Spleen (tissue), 11 donors: Measurements from ENCODE around the gene TSPAN18. TPM values are rescaled to one million over a fixed set of nuclear protein-coding genes. Genes with fewer than 3 reads are reported as not detected.

Source experiments
- DNase-seq: peaks from one replicate; pipeline ENCODE4 v3.0.0-alpha.2; 2020
- H3K27ac ChIP-seq, 8 donors: fragments of 200-600 bp; sonication (generic) in 7 of 8; 1 replicate in 4 of 8; 2 replicates in 4 of 8; pipeline versions ENCODE4 v1.5.0 to v1.8.0; 2016 to 2021; ENCODE audit warnings: inconsistent platforms in 4 of 8, mild to moderate bottlenecking in 4 of 8, moderate library complexity in 1 of 8
- H3K27me3 ChIP-seq, 7 donors: fragments of 200-600 bp; sonication (generic) in 6 of 7; replicated peaks in 1 of 7; 1 replicate in 4 of 7; 2 replicates in 3 of 7; pipeline versions ENCODE4 v1.5.0 to v1.8.0; 2016 to 2021; ENCODE audit warnings: inconsistent platforms in 3 of 7, mild to moderate bottlenecking in 1 of 7
- H3K36me3 ChIP-seq, 6 donors: fragments of 200-600 bp; sonication (generic) in 5 of 6; 1 replicate in 4 of 6; 2 replicates in 2 of 6; pipeline versions ENCODE4 v1.5.0 to v1.8.0; 2016 to 2021; ENCODE audit warnings: inconsistent platforms in 2 of 6
- H3K4me1 ChIP-seq, 6 donors: fragments of 200-600 bp; sonication (generic) in 5 of 6; 1 replicate in 3 of 6; 2 replicates in 3 of 6; pipeline versions ENCODE4 v1.5.0 to v1.8.0; 2016 to 2021; ENCODE audit warnings: inconsistent platforms in 3 of 6
- H3K4me3 ChIP-seq, 8 donors: fragments of 200-600 bp; sonication (generic) in 7 of 8; 1 replicate in 4 of 8; 2 replicates in 4 of 8; pipeline versions ENCODE4 v1.5.0 to v1.8.0; 2016 to 2021; ENCODE audit warnings: inconsistent platforms in 4 of 8, mild to moderate bottlenecking in 4 of 8, moderate library complexity in 2 of 8
- H3K9me3 ChIP-seq, 8 donors: fragments of 200-600 bp; sonication (generic) in 7 of 8; 1 replicate in 4 of 8; 2 replicates in 4 of 8; pipeline versions ENCODE4 v1.5.0 to v1.8.0; 2016 to 2021; ENCODE audit warnings: inconsistent platforms in 4 of 8
- POLR2A ChIP-seq, 3 donors: fragments of 450-650 bp; IDR thresholded peaks; one replicate each; pipeline ENCODE4 v1.5.1; 2017; ENCODE audit warnings: antibody characterized with exemption in 3 of 3, mild to moderate bottlenecking in 1 of 3
- POLR2AphosphoS5 ChIP-seq, 3 donors: sonication (generic); formaldehyde crosslinking; IDR thresholded peaks; one replicate each; pipeline ENCODE4 v1.5.1; 2017; ENCODE audit warnings: antibody characterized with exemption in 3 of 3
- WGBS, 5 donors: extraction: QIAGEN DNeasy Blood & Tissue Kit in 3 of 5; methylation state at CpG; one replicate each; pipeline versions ENCODE4 v1.1.5 to v1.1.7; 2013 to 2018; 5-methylcytosine and 5-hydroxymethylcytosine counted together
- intact Hi-C: fragments of 100-400 bp; cut with DNase I; formaldehyde crosslinking; loops from one replicate; pipeline ENCODE4 v1.15.0; 2023; ENCODE audit warnings: low total_unique reads
- polyA plus RNA-seq, 3 donors: library from polyadenylated mRNA; stranded (reverse); fragments of 200-250 nt; gene quantifications; one replicate each; pipeline ENCODE4 v1.2.1, GENCODE V29; 2013
- total RNA-seq, 7 donors: library from RNA; depleted of rRNA in 3 of 7; stranded (reverse); fragments of >200 nt in 3 of 7; fragmentation: NEBNext Ultra II Directional in 4 of 7; extraction: Animal tissue kit (Norgen Biotek cat#: 25700) in 4 of 7; gene quantifications; one replicate each; pipeline versions ENCODE4 v1.1.0 to v1.2.1, GENCODE V29; 2016 to 2021
- TF ChIP-seq, protein P1 (sequence below), 11 experiments: fragments of 200-600 bp in 7 of 11; fragments of 450-650 bp in 4 of 11; sonication (generic) in 4 of 11; IDR thresholded peaks in 8 of 11; conservative IDR thresholded peaks in 3 of 11; 1 replicate in 7 of 11; 2 replicates in 4 of 11; pipeline versions ENCODE4 v1.4.0 to v1.8.0; 2016 to 2021; ENCODE audit warnings: antibody characterized with exemption in 11 of 11, inconsistent platforms in 4 of 11, mild to moderate bottlenecking in 1 of 11
- donor health status: healthy with polysubstance abuse.
- donor health status: DM: no; HTN: no; CAD: no; lungs with moderate emphysema.
- donor health status: DM: no; HTN: no; CAD: no.
- donor health status: Bipolar disorder and iron deficiency.
- donor health status: healthy.
- donor health status: DM: no; HTN: no; CAD: no.
- donor health status: DM: yes; HTN: yes; CAD: no.

TSPAN18 gene
- total and polyA plus RNA-seq, 10 donors = 2.1 to 47.5 (median 21.3) TPM

DNA sequence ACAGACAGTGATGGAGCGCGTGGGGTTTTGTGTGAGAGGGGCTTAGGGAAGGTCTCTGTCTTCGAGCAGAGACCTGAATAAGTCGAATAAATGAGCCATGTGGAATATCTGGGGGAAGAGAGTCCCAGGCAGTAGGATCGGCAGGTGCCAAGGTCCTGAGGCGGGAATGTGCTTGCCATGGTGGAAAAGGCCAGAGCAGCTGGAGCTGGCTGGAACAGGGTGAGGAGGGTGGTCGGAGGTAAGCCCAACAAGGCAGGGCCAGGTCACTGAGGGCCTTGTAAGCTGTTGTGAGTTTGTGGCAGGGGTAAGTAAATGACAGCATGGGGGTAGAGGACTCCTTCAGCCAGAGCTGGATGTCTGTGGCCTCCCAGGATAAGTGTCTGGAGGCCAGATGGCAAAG is 152.7 kb downstream of the TSPAN18 start:
- Histone ChIP-seq H3K4me3 (no peak overlapping the region), H3K27ac (no peak overlapping the region), H3K4me1 (peaks cover 0 to 11% (median 0%) of the 10 kb centered on the region in 6 donors), H3K36me3 (no peaks in the 10 kb centered on the region), H3K27me3 (no peaks in the 10 kb centered on the region), H3K9me3 (no peaks in the 10 kb centered on the region)
- no peak for DNase-seq
- WGBS, 5 donors = 89 to 96% (median 93%) methylated on average over 7 of the region's 7 CpGs
- intact Hi-C loops = no loop called here
- TF ChIP-seq, protein P1, sequence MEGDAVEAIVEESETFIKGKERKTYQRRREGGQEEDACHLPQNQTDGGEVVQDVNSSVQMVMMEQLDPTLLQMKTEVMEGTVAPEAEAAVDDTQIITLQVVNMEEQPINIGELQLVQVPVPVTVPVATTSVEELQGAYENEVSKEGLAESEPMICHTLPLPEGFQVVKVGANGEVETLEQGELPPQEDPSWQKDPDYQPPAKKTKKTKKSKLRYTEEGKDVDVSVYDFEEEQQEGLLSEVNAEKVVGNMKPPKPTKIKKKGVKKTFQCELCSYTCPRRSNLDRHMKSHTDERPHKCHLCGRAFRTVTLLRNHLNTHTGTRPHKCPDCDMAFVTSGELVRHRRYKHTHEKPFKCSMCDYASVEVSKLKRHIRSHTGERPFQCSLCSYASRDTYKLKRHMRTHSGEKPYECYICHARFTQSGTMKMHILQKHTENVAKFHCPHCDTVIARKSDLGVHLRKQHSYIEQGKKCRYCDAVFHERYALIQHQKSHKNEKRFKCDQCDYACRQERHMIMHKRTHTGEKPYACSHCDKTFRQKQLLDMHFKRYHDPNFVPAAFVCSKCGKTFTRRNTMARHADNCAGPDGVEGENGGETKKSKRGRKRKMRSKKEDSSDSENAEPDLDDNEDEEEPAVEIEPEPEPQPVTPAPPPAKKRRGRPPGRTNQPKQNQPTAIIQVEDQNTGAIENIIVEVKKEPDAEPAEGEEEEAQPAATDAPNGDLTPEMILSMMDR (IDR thresholded peaks at IDR 0.05 in 8 of 11, conservative IDR thresholded peaks at IDR 0.05 in 3 of 11) = no peak
- TF ChIP-seq POLR2A (IDR thresholded peaks at IDR 0.05) (no peak), POLR2AphosphoS5 (IDR thresholded peaks at IDR 0.05) (no peak)

DNA sequence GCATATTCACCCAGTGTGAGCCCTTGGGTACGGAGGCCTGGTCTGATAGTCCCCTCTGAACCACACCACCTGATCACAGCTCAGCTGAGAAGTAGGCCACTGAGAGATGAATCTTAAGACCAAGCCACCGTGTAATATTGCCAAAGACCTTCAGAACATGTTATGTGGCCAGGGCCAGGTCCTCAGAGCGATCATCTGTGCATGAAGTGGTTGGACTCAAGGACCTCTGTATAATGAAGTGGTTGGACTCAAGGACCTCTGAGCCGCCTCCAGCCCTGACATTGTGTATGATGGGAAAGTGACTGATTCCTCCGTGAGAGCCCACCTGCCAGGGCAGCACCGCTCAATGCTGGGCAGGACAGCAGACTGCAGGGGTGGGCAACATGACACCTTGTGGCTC is 153.7 kb downstream of the TSPAN18 start:
- no peak overlapping the region for H3K27ac ChIP-seq
- 81 to 91% (median 82%) methylated on average over 3 to 6 of the region's 6 CpGs for WGBS, 5 donors
- H3K4me1 ChIP-seq = peaks cover 0 to 11% (median 0%) of the 10 kb centered on the region in 6 donors
- no peaks in the 10 kb centered on the region for H3K27me3 ChIP-seq
- H3K36me3 ChIP-seq = no peaks in the 10 kb centered on the region
- DNase-seq = no peak
- intact Hi-C loops = no loop called here
- no peak overlapping the region for H3K4me3 ChIP-seq
- H3K9me3 ChIP-seq = no peaks in the 10 kb centered on the region
- no peak for TF ChIP-seq POLR2A (IDR thresholded peaks at IDR 0.05)
- TF ChIP-seq, protein P1 (IDR thresholded peaks at IDR 0.05 in 8 of 11, conservative IDR thresholded peaks at IDR 0.05 in 3 of 11) = no peak
- no peak for TF ChIP-seq POLR2AphosphoS5 (IDR thresholded peaks at IDR 0.05)

GRCh38 chr11:44880953-44881352 is 154.2 kb downstream of the TSPAN18 start:
- Histone ChIP-seq H3K36me3 (no peaks in the 10 kb centered on the region), H3K9me3 (no peaks in the 10 kb centered on the region), H3K27me3 (no peaks in the 10 kb centered on the region), H3K27ac (no peak overlapping the region), H3K4me1 (peaks cover 0 to 13% (median 0%) of the 10 kb centered on the region in 6 donors), H3K4me3 (no peak overlapping the region)
- no peak for DNase-seq
- intact Hi-C loops = no loop called here
- no peak for TF ChIP-seq POLR2A (IDR thresholded peaks at IDR 0.05)
- no peak for TF ChIP-seq POLR2AphosphoS5 (IDR thresholded peaks at IDR 0.05)
- TF ChIP-seq, protein P1 (IDR thresholded peaks at IDR 0.05 in 8 of 11, conservative IDR thresholded peaks at IDR 0.05 in 3 of 11) = no peak
- WGBS, 5 donors = 75 to 95% (median 89%) methylated on average over 2 to 4 of the region's 4 CpGs

DNA sequence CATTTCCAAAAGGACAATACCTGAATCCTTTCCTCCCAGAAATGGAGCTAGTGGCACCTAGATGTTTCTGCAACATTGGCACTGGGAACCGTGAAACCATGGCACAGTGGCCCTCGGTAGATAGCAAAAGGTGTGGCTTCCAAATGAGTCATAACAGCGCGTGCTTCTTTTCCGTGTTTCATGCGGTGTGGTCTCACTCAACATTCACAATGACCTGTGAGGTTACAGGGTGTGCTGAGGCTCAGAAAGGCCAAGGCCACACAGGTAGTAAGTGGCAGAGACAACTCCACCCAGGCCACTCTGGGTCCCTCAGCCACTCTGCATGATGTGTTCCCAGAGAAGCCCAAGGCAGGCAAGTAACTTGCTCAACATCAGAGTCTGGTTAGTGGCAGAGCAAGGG is 156.5 kb downstream of the TSPAN18 start:
- Histone ChIP-seq H3K27ac (no peak overlapping the region), H3K9me3 (no peaks in the 10 kb centered on the region), H3K36me3 (no peaks in the 10 kb centered on the region), H3K27me3 (no peaks in the 10 kb centered on the region), H3K4me3 (no peak overlapping the region), H3K4me1 (peaks cover 0 to 24% (median 6%) of the 10 kb centered on the region in 6 donors)
- 56 to 82% (median 72%) methylated on average over 6 of the region's 6 CpGs for WGBS, 5 donors
- no peak for DNase-seq
- TF ChIP-seq, protein P1 (IDR thresholded peaks at IDR 0.05 in 8 of 11, conservative IDR thresholded peaks at IDR 0.05 in 3 of 11) = no peak
- no peak for TF ChIP-seq POLR2A (IDR thresholded peaks at IDR 0.05)
- TF ChIP-seq POLR2AphosphoS5 (IDR thresholded peaks at IDR 0.05) = no peak
- intact Hi-C loops = no loop called here
